T-helper 1 cell (primary cell): ENCODE measurements around the gene ERGIC1.

Experiments used
- DNase-seq, 5 donors: peaks; one replicate each; pipeline ENCODE4 v3.0.0-alpha.2; 2012 to 2020

ERGIC1 gene

GRCh38 chr5:172904312-172904642 lies 70.2 kb downstream of the ERGIC1 start:
- no peak for DNase-seq

GRCh38 chr5:172904643-172905345 lies 70.7 kb downstream of the ERGIC1 start:
- no peak for DNase-seq

GRCh38 chr5:172905346-172906140 lies 71.5 kb downstream of the ERGIC1 start:
- DNase-seq = no peak

GRCh38 chr5:172906436-172906835 lies 72.4 kb downstream of the ERGIC1 start:
- DNase-seq = peak in 1 of 5 donors; percentile 6

GRCh38 chr5:172906888-172907287 lies 72.8 kb downstream of the ERGIC1 start:
- DNase-seq = no peak

GRCh38 chr5:172907657-172908056 lies 73.6 kb downstream of the ERGIC1 start:
- DNase-seq = no peak

- no peak for DNase-seq
Observed at GRCh38 chr5:172908662-172909061, 74.6 kb downstream of the ERGIC1 start.

GRCh38 chr5:172909931-172910502 lies 76.0 kb downstream of the ERGIC1 start:
- no peak for DNase-seq

GRCh38 chr5:172910828-172911627 lies 77.0 kb downstream of the ERGIC1 start:
- DNase-seq = peak in 1 of 5 donors; percentile 13

- DNase-seq = no peak
Observed at GRCh38 chr5:172911628-172911880, 77.5 kb downstream of the ERGIC1 start.

GRCh38 chr5:172911976-172912375 lies 77.9 kb downstream of the ERGIC1 start:
- DNase-seq = no peak

GRCh38 chr5:172913117-172913850 lies 79.2 kb downstream of the ERGIC1 start:
- DNase-seq = no peak

GRCh38 chr5:172915514-172915913 lies 81.5 kb downstream of the ERGIC1 start:
- DNase-seq = no peak

GRCh38 chr5:172918421-172919371 lies 84.6 kb downstream of the ERGIC1 start:
- no peak for DNase-seq

GRCh38 chr5:172919525-172920446 lies 85.7 kb downstream of the ERGIC1 start:
- DNase-seq = no peak

- no peak for DNase-seq
Observed at GRCh38 chr5:172920447-172920849, 86.4 kb downstream of the ERGIC1 start.

- DNase-seq = no peak
Observed at GRCh38 chr5:172920995-172921394, 86.9 kb downstream of the ERGIC1 start.

- DNase-seq = no peak
Observed at GRCh38 chr5:172921906-172922305, 87.9 kb downstream of the ERGIC1 start.

- DNase-seq = no peak
Observed at GRCh38 chr5:172923539-172923938, 89.5 kb downstream of the ERGIC1 start.

- no peak for DNase-seq
Observed at GRCh38 chr5:172925336-172925948, 91.4 kb downstream of the ERGIC1 start.
